GM19035 (cell line): Measurements from ENCODE around the gene ABCC1.
"Not testable (repeated sequence)": the region's sequence is repeated elsewhere in the genome, so short reads cannot be mapped to it uniquely, and the experiment has no call there.

ENCODE experiments used
- ATAC-seq: cut with Tn5 transposase; IDR thresholded peaks from one replicate; pipeline ENCODE4 v1.9.1; 2021; ENCODE audit not compliant: unreplicated experiment

The ABCC1 gene

DNA sequence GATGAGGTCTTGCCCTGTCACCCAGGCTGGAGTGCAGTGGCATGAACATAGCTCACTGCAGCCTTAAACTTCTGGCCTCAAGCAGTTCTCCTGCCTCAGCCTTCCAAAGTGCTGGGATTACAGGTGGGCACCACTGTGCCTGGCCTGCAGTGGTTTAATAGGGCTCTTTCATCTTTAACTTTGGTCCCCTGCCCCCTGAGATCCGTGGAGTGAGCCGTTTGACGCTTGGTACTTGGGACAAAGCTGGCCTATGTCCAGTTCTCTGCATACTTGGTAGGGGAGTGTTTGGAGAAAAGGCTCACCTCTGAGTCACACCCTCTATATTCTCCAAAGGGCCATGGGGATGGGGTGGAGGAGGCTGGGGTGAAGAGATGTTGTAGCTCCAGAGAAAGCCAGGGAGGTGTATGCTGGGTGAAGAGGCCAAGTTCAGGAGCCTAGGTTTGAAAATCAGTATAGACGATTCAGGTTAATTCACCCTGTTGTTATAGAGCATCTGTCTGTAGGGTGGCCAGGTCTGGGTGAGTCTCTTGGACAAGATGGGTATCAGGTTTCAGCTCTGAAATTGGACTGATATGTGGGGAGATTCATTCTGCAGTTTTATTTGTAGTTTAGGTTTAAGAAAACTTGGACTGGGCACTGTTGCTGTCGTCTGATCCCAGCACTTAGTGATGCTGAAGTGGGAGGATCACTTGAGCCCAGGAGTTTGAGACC lies 17.6 kb downstream of the ABCC1 start:
- ATAC-seq, result no peak

DNA sequence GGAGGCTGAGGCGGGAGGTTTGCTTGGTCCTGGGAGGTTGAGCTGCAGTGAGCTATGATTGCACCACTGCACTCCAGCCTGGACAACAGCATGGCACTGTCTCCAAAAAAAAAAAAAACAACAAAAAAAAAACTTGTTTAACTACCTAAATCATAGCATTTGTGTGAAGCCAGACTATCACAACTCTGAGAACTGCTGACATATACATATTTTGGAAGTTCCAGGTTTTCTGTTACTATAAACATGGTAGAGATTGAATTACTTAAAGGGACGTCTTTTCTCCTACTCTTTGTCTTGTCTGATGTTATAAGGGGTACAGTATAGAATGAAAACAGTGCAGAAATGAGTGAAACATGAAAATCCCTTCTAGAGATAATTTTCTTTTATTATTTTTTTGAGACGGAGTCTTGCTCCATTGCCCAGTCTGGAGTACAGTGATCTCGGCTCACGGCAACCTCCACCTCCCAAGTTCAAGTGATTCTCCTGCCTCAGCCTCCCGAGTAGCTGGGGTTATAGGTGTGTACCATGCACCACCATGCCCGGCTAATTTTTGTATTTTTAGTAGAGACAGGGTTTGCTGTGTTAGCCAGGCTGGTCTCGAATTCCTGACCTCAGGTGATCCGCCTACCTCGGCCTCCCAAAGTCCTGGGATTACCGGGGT lies 18.4 kb downstream of the ABCC1 start:
- ATAC-seq, result no peak

DNA sequence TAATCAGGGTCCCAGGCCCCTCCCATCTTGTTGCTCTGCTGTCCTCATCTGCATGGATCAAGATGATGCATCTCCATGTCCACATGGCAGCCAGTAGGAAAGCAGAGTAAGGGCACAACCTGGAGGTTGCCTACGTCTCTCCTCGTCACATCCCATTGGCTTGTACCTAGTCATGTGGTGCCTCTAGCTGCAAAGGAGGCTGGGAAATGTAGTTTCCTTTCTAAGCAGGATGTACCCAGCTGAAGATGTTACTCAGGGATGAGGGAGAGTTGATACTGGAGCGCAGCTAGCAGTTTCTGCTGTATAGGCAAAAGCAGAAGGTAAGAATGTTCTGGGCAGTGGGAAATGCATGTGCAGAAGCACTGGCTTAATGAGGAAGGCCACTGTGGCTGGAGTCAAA lies 20.8 kb downstream of the ABCC1 start:
- no peak for ATAC-seq

DNA sequence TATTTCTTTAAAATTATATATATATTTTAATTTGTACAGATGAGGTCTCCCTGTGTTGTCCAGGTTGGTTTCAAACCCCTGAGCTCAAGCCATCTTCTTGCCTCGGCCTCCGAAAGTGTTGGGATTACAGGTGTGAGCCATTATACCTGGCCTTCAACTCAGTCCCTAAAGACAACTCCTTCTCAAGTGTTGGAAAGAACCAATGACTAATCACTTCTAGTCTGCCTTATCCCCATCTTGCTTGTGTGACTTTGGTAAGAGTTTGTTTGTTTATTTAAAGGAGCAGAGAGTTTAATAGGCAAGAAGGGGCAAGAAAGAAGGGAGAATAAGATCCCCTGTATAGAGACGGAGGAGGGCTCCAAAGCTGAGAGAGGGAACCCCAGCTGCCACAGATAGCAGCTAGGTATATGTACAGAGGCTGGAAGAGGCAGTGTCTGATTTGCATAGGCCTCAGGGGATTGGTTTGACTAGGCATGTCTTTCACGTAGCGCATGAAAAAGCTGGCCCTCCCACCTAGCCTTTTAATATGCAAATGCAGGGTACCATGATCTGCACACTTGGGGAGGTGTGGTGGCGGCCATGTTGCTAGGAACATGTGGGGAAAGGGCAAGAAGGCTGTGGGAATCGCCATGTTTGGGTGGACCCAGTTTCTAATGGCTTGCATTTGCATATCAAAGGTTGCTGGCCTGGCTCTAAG lies 21.5 kb downstream of the ABCC1 start:
- ATAC-seq, result no peak

DNA sequence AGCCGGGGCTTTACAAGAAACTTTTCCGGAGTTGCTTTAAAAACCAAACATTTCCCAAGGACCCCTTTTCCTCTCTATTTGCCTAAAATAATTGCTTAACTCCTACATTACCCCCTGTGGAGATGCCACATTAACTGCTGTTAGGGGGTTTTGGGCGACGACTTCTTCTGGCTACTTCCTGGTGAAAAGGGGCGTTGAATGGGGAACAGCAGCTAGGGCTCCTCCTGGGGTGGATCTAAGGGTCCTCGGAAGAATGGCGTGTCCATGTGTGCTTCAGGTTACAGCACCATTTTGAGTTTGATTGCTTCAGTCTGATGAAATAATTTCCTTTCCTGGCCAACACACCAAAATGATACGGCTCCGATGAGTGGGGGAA lies 22.0 kb downstream of the ABCC1 start:
- no peak for ATAC-seq

DNA sequence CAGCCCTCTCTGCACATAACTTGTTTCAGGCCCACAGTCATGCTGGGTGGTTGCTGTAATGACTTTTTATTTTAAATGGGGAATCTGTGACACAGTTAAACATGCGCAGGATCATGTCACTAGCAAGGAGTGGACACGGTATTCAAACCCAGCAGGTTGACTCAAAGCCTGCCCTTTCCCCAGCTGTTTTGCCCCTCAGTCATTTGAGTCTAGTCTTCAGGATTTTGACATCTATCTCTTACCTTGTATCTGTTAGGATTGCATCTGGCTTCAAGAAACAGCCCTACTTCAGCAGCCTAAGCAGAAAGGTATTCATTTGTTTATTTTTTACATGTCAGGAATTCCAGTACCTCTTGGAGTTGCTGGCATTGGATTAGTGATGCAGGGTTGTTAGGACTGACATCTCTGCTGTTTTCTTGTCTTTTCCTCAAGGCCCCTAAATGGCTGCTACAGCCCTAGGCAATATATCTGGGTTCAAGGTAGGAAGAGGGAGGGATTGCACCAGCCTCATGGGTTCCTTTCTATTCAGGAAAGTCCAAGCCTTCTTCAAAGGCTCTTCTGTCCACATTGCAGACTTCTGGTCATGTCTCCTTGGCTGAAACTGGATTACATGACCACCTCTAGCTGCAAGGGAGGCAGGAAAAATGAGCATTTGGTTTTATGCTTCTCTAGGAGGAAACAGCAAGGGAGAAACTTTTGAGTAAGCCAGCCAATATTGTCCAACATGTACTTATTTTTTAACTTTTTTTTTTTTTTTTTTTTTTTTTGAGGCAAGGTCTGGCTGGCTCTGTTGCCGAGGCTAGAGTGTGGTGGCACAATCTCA lies 22.8 kb downstream of the ABCC1 start:
- ATAC-seq, result no peak

DNA sequence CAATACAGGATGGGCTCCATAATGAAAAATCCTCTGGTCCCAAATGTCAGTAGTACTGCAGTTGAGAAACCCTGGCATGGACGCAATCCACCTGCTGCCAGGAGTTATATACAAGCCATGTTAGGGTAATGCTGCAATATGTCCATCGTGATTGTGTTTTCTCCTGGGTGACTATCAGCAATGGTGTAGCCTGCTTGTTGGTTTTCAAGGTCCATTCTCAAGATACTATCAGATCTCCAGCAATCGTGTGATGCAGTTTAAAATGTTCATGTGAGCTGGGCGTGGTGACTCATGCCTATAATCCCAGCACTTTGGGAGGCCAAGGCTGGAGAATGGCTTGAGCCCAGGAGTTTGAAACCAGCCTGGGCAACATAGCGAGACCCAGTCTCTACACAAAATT lies 24.0 kb downstream of the ABCC1 start:
- no peak for ATAC-seq

DNA sequence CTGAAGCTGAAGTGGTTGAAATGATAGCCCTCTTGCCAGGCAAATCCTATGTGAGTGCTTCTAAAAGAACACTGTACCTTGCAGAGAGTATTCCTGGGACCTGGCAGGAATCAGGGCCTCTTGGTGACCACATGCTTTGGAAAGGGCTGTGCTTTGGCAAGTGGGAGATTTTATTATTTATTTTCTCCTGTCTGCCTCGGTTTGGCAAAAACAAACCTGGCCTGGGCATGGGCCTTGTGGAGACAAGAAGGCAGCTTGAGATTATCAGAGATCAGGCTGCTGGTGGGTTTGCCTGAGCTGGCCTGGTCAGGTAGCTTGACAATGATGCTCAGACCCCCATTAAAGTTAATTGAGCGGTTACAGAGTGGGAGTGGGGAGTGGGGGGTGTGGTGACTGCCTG lies 24.6 kb downstream of the ABCC1 start:
- no peak for ATAC-seq

DNA sequence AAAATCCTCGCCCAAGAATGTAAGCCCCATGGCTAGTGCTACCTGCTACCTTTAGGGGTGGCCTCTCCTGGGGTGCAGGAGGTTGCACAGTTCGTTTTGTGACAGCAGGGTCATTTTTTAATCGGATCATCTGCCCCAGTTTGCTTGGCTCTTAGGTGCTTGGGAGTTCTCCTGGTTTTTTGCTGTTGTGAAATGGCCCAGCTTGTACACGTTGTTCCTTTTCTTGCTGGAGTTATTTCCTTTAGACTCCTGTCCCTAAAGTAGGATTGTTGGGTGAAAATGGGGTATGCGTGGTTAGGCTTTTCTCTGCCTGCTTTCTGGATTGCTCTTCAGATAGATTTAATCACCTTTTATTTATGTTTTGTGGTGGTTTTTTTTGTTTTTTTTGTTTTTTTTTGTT lies 25.8 kb downstream of the ABCC1 start:
- no peak for ATAC-seq

DNA sequence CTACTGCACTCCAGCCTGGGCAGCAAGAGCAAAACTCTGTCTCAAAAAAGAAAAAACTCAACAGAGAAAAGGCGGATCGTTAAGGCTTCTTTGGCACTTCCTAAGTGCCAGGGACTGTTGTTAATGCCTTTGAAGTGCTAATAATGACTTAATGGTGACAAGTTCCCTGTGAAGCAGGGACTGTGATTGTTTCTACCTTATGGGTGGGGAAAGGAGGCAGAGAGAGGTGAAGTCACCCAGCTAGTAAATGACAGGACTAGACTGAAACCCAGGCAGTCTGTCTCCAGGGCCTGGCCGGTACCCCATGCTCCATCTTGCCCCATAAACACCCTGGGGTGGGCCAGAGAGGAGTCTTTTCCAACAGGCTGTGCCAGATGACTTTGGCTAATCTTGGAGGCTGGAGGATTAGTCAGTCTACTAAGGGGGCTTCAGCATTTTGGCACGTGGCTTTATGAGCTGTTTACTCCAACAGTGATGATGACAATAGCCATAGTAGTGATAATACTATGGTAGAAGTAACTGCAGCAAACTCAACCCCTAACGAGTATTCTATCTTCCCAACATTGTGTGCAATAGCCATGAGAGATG lies 26.9 kb downstream of the ABCC1 start:
- no peak for ATAC-seq

DNA sequence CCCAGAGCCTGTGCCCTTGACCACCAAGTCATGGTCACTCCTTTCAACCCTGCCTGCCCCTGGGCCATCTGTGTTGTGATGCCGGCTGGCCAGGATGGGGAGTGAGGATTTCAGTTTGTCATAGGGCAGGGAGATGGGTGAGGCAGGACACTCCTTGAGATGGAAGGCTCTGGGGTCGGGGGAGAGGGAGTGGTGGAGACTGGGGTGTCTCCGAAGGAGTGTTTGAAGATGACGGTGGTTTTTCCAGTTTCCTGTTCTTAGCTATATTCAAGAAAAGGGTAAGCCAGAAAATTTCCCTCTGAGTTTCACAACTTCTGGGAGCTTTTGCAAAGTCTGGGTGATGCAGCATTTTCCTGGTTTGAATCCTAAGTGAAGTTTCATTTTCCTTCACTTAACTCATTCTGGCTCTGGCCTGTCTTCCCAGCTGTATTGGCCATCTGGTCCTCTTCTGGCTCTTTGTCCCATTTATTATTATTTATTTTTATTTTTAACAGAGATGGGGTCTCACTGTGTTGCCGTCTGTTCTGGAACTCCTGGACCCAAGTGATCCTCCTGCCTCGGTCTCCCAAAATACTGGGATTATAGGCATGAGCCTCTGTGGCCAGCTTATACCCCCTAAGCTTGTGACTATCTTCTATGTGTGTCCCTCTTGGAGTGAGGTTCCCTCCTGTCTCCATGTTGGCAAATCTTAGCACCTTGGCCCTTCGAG lies 27.7 kb downstream of the ABCC1 start:
- no peak for ATAC-seq

DNA sequence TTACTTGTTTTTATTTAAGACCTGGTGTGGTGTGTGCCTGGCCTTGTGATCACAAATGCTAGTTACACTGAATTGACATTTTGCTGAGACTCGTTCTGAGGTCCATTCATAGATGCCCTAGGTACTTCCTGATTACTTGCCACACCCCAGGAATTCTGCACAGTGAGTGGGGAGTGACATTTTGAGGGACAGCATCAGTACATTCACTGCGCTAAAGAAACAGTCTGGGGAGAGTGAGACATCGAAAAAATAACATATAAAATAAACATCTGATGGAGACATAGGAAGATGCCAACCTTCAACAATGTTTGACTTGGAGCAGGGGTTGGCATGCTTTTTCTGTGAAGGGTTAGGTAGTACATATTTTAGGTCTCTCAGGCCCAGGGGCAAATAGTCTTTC lies 30.4 kb downstream of the ABCC1 start:
- no peak for ATAC-seq

DNA sequence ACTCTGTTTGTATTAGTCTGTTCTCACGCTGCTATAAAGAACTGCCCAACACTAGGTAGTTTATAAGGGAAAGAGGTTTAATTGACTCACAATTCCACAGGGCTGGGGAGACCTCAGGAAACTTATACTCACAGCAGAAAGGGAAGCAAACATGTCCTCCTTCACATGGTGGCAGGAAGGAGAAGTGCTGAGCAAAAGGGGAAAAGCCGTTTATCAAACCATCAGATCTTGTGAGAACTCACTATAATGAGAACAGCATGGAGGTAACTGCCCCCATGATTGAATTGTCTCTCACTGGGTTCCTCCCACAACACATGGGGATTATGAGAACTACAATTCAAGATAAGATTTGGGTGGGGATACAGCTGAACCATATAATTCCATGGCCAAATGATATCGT lies 30.9 kb downstream of the ABCC1 start:
- ATAC-seq, result no peak

DNA sequence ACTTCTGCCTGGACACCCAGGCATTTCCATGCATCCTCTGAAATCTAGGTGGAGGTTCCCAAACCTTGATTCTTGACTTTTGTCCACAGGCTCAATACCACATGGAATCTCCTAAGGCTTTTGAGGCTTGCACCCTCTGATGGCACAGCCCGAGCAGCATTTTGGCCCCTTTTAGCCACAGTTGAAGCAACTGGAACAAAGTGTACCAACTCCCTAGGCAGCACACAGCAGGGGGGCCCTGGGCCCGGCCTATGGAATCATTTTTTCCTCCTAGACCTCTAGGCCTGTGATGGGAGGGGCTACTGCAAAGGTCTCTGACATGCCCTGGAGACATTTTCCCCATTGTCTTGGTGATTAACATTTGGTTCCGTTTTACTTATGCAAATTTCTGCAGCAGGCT lies 32.0 kb downstream of the ABCC1 start:
- no peak for ATAC-seq

DNA sequence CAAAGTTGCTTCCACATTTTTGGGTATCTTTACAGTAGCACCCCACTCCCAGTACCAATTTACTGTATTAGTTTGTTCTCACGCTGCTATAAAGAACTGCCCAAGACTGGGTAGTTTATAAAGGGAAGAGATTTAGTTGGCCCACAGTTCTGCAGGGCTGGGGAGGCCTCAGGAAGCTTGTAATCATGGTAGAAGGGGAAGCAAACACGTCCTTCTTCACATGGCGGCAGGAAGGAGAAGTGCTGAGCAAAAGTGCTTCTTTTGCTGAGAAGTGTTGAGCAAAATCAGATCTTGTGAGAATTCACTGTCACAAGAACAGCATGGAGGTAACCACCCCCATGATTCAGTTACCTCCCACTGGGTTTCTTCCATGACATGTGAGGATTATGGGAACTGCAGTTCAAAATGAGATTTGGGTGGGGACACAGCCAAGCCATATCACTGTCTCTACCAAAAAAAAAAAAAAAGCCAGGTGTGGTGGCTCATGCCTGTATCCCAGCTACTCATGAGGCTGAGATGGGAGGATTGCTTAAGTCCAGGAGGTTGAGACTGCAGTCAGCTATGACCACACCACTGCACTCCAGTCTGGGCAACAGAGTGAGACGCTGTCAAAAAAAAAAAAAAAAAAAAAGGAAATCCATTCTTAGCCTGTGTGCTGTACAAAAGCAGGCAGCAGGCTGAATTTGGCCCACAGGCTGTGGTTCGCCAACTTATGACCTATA lies 32.9 kb downstream of the ABCC1 start:
- ATAC-seq, result not testable (repeated sequence)

DNA sequence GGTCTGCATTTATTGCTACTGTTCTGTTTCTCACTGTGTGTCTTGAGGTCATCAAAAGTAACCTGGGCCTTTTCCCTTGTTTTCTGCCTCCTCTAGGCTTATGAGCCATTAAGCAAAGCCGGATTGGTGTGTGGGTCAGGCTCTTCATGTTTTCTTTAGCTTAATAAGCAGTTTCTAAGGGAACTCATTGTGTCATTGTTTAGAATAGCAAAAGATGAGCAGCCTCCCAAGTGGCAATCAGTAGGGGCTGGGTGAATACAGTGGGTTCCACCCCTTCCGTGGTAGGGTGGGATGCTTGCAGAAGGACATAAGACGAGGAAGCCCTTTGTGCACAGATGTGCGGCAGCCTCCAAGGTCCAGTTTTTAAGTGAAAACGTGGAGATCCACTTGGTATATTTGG lies 34.5 kb downstream of the ABCC1 start:
- no peak for ATAC-seq

DNA sequence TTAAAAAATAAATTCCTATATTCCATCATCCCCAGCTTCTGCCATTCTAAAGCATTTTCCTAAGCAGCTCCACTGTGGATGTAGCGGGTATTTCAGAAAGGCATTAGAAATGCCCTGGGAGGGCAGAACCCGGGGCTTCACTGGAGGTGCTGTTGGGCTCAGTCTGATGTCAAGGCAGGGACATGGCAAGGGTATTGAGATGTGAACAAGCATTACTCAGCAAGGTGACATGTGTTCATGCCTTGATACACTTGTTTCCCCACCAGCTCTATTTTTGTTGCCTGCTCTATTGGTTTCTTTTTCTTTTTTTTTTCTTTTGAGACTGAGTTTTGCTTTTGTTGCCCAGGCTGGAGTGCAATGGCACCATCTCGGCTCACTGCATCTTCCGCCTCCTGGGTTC lies 35.7 kb downstream of the ABCC1 start:
- no peak for ATAC-seq

DNA sequence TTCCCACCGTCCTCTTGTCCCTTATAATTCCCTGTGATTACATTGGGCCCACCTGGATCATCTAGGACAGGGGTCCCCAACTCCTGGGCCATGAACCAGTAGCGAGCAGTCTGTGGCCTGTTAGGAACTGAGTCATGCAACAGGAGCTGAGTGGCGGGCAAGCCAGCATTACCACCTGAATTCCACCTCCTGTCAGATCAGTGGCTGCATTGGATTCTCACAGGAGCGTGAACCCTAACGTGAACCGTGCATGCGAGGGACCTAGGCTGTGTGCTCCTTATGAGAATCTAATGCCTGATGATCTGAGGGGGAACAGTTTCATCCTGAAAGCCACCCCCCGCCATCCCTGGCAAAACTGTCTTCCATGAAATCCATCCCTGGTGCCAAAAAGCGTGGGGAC lies 36.8 kb downstream of the ABCC1 start:
- ATAC-seq, result no peak

DNA sequence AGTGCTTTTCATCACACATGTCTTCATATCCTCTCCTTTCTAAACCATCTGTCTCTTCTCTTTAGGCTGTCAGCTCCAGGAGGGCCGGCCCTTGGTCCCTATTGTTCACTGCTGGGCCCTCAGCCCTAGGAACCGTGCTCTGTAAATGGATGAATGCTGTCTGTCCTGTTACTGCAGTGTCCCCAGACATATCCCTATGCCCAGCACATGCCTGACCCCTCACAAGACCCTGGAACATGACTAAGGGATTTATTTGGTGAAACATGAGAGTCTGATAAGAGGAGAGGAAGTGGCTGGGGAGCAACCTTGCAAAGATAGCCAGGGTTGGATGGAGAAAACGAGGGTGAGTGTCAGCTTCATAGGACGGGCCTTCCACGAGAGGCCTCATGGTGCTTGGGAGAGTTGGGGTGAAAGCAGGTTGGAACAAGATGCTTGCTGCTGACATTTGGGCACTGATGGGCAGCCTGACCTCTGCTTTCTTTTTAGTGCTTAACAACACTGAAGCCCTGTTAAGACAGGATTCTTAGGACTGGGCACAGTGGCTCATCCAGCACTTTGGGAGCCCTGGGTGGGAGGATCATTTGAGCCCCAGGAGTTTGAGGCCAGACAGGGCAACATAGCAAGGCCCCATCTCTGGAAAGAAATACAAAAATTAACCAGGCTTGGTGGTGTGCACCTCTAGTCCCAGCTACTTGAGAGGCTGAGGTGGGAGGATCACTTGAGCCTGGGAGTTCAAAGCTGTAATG lies 39.0 kb downstream of the ABCC1 start:
- no peak for ATAC-seq
